ENCODE data around the gene IKZF5. TPM values are rescaled to one million over a fixed set of nuclear protein-coding genes. Genes with fewer than 3 reads are reported as not detected.

The IKZF5 gene
- total RNA-seq, 1 experiment from 2014 or later: 7.9 TPM

DNA sequence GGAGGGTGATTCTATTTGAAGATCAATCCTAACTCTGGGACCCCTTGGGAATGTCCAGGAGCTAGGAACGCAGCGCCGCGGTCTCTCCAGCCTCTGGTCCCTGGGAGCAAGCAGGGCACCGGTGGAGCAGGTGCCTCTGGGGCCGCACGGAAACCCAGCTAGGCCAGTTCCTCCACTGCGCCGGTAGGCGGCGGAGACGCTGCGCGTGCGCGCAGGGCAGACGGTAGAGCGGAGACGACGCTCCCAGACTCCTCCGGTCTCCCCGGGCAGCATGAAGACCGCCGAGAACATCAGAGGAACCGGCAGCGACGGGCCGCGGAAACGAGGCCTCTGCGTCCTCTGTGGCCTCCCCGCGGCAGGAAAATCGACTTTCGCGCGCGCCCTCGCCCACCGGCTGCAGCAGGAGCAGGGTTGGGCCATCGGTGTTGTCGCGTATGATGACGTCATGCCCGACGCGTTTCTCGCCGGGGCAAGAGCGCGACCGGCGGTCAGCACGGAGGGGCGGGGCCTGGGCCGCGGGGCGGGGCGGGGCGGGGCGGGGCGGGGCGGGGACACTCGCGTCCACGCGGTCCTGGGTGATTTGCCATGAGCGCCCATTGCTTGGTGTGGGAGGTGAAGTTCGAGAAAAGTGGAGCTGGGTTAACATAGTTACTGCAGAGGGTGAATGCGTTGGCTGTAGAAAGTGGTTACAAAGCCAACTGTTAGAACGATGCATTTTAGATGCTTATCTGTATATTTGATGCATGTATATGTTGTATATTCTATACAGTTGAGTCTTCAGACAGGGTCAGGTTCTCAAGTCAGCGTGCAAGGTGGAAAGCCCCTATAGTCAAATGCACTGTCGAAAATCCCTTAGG, 28.2 kb downstream of the IKZF5 start, which contains the start of gene PSTK (continued):
- TF ChIP-seq, protein P1, sequence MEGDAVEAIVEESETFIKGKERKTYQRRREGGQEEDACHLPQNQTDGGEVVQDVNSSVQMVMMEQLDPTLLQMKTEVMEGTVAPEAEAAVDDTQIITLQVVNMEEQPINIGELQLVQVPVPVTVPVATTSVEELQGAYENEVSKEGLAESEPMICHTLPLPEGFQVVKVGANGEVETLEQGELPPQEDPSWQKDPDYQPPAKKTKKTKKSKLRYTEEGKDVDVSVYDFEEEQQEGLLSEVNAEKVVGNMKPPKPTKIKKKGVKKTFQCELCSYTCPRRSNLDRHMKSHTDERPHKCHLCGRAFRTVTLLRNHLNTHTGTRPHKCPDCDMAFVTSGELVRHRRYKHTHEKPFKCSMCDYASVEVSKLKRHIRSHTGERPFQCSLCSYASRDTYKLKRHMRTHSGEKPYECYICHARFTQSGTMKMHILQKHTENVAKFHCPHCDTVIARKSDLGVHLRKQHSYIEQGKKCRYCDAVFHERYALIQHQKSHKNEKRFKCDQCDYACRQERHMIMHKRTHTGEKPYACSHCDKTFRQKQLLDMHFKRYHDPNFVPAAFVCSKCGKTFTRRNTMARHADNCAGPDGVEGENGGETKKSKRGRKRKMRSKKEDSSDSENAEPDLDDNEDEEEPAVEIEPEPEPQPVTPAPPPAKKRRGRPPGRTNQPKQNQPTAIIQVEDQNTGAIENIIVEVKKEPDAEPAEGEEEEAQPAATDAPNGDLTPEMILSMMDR (IDR thresholded peaks at IDR 0.05): peak; percentile 77
- TF ChIP-seq IRF2 (CRISPR knock-in tag; IDR thresholded peaks at IDR 0.05; ENCODE audit: borderline replicate concordance, low read depth) (no peak), CREB1 (CRISPR knock-in tag; IDR thresholded peaks at IDR 0.05) (peak; percentile 67), FOXP1 (CRISPR knock-in tag; IDR thresholded peaks at IDR 0.05; ENCODE audit: borderline replicate concordance) (peak; percentile 92; the same call in 1 of the 2 replicates), NFATC4 (CRISPR knock-in tag; IDR thresholded peaks at IDR 0.05) (no peak), PRRX2 (CRISPR knock-in tag; IDR thresholded peaks at IDR 0.05) (peak; percentile 35; the same call in 1 of the 2 replicates), GTF2I (CRISPR knock-in tag; conservative IDR thresholded peaks at IDR 0.05) (no peak), HMGA2 (CRISPR knock-in tag; IDR thresholded peaks at IDR 0.05) (peak; percentile 18; the same call in 1 of the 2 replicates), TCF7 (CRISPR knock-in tag; IDR thresholded peaks at IDR 0.05; ENCODE audit: low read depth) (no peak), ZNF121 (CRISPR knock-in tag; IDR thresholded peaks at IDR 0.05) (no peak), ATF1 (CRISPR knock-in tag; IDR thresholded peaks at IDR 0.05) (no peak), TEAD4 (CRISPR knock-in tag; IDR thresholded peaks at IDR 0.05) (no peak), MXD4 (CRISPR knock-in tag; IDR thresholded peaks at IDR 0.05; ENCODE audit: borderline replicate concordance) (no peak), ZNF317 (CRISPR knock-in tag; IDR thresholded peaks at IDR 0.05; ENCODE audit: borderline replicate concordance, low read depth) (no peak), ETV6 (CRISPR knock-in tag; IDR thresholded peaks at IDR 0.05) (peak; percentile 93), SMAD3 (CRISPR knock-in tag; IDR thresholded peaks at IDR 0.05; ENCODE audit: borderline replicate concordance) (no peak), SOX15 (CRISPR knock-in tag; IDR thresholded peaks at IDR 0.05) (no peak), ZNF416 (CRISPR knock-in tag; IDR thresholded peaks at IDR 0.05) (peak; percentile 68; the same call in 1 of the 2 replicates), FOXK1 (CRISPR knock-in tag; IDR thresholded peaks at IDR 0.05) (peak; percentile 90), NR2C2 (CRISPR knock-in tag; IDR thresholded peaks at IDR 0.05) (no peak)
- TF ChIP-seq, protein P2, sequence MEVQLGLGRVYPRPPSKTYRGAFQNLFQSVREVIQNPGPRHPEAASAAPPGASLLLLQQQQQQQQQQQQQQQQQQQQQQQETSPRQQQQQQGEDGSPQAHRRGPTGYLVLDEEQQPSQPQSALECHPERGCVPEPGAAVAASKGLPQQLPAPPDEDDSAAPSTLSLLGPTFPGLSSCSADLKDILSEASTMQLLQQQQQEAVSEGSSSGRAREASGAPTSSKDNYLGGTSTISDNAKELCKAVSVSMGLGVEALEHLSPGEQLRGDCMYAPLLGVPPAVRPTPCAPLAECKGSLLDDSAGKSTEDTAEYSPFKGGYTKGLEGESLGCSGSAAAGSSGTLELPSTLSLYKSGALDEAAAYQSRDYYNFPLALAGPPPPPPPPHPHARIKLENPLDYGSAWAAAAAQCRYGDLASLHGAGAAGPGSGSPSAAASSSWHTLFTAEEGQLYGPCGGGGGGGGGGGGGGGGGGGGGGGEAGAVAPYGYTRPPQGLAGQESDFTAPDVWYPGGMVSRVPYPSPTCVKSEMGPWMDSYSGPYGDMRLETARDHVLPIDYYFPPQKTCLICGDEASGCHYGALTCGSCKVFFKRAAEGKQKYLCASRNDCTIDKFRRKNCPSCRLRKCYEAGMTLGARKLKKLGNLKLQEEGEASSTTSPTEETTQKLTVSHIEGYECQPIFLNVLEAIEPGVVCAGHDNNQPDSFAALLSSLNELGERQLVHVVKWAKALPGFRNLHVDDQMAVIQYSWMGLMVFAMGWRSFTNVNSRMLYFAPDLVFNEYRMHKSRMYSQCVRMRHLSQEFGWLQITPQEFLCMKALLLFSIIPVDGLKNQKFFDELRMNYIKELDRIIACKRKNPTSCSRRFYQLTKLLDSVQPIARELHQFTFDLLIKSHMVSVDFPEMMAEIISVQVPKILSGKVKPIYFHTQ (CRISPR knock-in tag; IDR thresholded peaks at IDR 0.05): no peak
- TF ChIP-seq, protein P3, sequence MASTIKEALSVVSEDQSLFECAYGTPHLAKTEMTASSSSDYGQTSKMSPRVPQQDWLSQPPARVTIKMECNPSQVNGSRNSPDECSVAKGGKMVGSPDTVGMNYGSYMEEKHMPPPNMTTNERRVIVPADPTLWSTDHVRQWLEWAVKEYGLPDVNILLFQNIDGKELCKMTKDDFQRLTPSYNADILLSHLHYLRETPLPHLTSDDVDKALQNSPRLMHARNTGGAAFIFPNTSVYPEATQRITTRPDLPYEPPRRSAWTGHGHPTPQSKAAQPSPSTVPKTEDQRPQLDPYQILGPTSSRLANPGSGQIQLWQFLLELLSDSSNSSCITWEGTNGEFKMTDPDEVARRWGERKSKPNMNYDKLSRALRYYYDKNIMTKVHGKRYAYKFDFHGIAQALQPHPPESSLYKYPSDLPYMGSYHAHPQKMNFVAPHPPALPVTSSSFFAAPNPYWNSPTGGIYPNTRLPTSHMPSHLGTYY (CRISPR knock-in tag; IDR thresholded peaks at IDR 0.05): no peak
- TF ChIP-seq, protein P4, sequence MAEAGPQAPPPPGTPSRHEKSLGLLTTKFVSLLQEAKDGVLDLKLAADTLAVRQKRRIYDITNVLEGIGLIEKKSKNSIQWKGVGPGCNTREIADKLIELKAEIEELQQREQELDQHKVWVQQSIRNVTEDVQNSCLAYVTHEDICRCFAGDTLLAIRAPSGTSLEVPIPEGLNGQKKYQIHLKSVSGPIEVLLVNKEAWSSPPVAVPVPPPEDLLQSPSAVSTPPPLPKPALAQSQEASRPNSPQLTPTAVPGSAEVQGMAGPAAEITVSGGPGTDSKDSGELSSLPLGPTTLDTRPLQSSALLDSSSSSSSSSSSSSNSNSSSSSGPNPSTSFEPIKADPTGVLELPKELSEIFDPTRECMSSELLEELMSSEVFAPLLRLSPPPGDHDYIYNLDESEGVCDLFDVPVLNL (CRISPR knock-in tag; IDR thresholded peaks at IDR 0.05; ENCODE audit: borderline replicate concordance, low read depth): no peak
- TF ChIP-seq, protein P5, sequence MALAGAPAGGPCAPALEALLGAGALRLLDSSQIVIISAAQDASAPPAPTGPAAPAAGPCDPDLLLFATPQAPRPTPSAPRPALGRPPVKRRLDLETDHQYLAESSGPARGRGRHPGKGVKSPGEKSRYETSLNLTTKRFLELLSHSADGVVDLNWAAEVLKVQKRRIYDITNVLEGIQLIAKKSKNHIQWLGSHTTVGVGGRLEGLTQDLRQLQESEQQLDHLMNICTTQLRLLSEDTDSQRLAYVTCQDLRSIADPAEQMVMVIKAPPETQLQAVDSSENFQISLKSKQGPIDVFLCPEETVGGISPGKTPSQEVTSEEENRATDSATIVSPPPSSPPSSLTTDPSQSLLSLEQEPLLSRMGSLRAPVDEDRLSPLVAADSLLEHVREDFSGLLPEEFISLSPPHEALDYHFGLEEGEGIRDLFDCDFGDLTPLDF (CRISPR knock-in tag; IDR thresholded peaks at IDR 0.05): peak; percentile 55; the same call in 1 of the 2 replicates
- TF ChIP-seq, protein P6, sequence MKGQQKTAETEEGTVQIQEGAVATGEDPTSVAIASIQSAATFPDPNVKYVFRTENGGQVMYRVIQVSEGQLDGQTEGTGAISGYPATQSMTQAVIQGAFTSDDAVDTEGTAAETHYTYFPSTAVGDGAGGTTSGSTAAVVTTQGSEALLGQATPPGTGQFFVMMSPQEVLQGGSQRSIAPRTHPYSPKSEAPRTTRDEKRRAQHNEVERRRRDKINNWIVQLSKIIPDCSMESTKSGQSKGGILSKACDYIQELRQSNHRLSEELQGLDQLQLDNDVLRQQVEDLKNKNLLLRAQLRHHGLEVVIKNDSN (CRISPR knock-in tag; IDR thresholded peaks at IDR 0.05): peak; percentile 55; the same call in 1 of the 2 replicates
- TF ChIP-seq, protein P7, sequence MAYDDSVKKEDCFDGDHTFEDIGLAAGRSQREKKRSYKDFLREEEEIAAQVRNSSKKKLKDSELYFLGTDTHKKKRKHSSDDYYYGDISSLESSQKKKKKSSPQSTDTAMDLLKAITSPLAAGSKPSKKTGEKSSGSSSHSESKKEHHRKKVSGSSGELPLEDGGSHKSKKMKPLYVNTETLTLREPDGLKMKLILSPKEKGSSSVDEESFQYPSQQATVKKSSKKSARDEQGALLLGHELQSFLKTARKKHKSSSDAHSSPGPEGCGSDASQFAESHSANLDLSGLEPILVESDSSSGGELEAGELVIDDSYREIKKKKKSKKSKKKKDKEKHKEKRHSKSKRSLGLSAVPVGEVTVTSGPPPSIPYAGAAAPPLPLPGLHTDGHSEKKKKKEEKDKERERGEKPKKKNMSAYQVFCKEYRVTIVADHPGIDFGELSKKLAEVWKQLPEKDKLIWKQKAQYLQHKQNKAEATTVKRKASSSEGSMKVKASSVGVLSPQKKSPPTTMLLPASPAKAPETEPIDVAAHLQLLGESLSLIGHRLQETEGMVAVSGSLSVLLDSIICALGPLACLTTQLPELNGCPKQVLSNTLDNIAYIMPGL (CRISPR knock-in tag; IDR thresholded peaks at IDR 0.05): peak; percentile 98
